ENCODE results near the gene HEG1.

HEG1 gene

GRCh38 chr3:124997303-124998246, 58.2 kb downstream of the HEG1 start:
- no peaks in the 10 kb centered on the region for H3K4me1 ChIP-seq (ENCODE audit: insufficient read depth, poor library complexity, severe bottlenecking)
- ATAC-seq (ENCODE audit: low read depth) (no peak), DNase-seq (ENCODE audit: low spot score) (no peak)
- no peak overlapping the region for H3K27ac ChIP-seq (ENCODE audit: poor library complexity, severe bottlenecking)
- H3K27me3 ChIP-seq (ENCODE audit: insufficient read depth, poor library complexity, severe bottlenecking): no peaks in the 10 kb centered on the region
- H3K9me3 ChIP-seq (ENCODE audit: severe bottlenecking): no peaks in the 10 kb centered on the region
- H3K36me3 ChIP-seq (ENCODE audit: low read depth): peaks cover 50% of the 10 kb centered on the region
- TF ChIP-seq, protein P1, sequence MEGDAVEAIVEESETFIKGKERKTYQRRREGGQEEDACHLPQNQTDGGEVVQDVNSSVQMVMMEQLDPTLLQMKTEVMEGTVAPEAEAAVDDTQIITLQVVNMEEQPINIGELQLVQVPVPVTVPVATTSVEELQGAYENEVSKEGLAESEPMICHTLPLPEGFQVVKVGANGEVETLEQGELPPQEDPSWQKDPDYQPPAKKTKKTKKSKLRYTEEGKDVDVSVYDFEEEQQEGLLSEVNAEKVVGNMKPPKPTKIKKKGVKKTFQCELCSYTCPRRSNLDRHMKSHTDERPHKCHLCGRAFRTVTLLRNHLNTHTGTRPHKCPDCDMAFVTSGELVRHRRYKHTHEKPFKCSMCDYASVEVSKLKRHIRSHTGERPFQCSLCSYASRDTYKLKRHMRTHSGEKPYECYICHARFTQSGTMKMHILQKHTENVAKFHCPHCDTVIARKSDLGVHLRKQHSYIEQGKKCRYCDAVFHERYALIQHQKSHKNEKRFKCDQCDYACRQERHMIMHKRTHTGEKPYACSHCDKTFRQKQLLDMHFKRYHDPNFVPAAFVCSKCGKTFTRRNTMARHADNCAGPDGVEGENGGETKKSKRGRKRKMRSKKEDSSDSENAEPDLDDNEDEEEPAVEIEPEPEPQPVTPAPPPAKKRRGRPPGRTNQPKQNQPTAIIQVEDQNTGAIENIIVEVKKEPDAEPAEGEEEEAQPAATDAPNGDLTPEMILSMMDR (IDR thresholded peaks at IDR 0.05; ENCODE audit: poor library complexity, severe bottlenecking): no peak
- no peak overlapping the region for H3K4me3 ChIP-seq (ENCODE audit: severe bottlenecking)

DNA sequence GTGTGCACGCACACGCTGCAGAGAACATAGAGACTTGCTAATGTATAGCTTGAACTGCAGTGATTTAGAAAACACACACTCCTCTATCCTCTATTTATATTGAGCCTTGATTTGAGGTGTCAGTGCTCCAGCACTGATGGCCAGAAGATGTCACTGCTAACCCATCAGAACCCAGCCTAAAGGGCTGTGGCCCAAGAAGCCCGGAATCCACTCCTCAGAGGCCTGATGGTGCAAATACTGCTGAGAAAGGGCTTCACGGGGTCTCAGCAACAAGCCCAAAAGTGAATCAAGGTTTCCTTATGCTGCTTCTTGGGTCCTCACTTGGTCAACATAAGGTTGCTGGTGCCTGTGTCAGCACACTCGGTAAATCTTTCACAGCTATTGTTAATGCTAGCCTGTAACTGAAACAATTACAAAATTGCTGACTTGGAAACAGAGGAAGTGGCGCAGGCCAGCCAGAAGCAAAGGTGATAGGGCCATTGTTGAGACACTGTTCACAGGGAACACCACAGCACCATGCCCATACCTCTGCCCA, 60.3 kb downstream of the HEG1 start:
- peak; percentile 78 for ATAC-seq (ENCODE audit: low read depth)
- Histone ChIP-seq H3K36me3 (ENCODE audit: low read depth) (peaks cover 35% of the 10 kb centered on the region), H3K27me3 (ENCODE audit: insufficient read depth, poor library complexity, severe bottlenecking) (no peaks in the 10 kb centered on the region), H3K4me1 (ENCODE audit: insufficient read depth, poor library complexity, severe bottlenecking) (no peaks in the 10 kb centered on the region), H3K9me3 (ENCODE audit: severe bottlenecking) (no peaks in the 10 kb centered on the region), H3K27ac (ENCODE audit: poor library complexity, severe bottlenecking) (no peak overlapping the region), H3K4me3 (ENCODE audit: severe bottlenecking) (no peak overlapping the region)
- DNase-seq (ENCODE audit: low spot score): no peak
- TF ChIP-seq, protein P1 (IDR thresholded peaks at IDR 0.05; ENCODE audit: poor library complexity, severe bottlenecking): peak; percentile 70

GRCh38 chr3:124993466-124993865, 62.3 kb downstream of the HEG1 start:
- no peak overlapping the region for H3K4me3 ChIP-seq (ENCODE audit: severe bottlenecking)
- DNase-seq (ENCODE audit: low spot score): no peak
- ATAC-seq (ENCODE audit: low read depth): no peak
- no peaks in the 10 kb centered on the region for H3K9me3 ChIP-seq (ENCODE audit: severe bottlenecking)
- H3K27me3 ChIP-seq (ENCODE audit: insufficient read depth, poor library complexity, severe bottlenecking): no peaks in the 10 kb centered on the region
- TF ChIP-seq, protein P1 (IDR thresholded peaks at IDR 0.05; ENCODE audit: poor library complexity, severe bottlenecking): no peak
- H3K27ac ChIP-seq (ENCODE audit: poor library complexity, severe bottlenecking): no peak overlapping the region
- H3K36me3 ChIP-seq (ENCODE audit: low read depth): peaks cover 41% of the 10 kb centered on the region
- no peaks in the 10 kb centered on the region for H3K4me1 ChIP-seq (ENCODE audit: insufficient read depth, poor library complexity, severe bottlenecking)

DNA sequence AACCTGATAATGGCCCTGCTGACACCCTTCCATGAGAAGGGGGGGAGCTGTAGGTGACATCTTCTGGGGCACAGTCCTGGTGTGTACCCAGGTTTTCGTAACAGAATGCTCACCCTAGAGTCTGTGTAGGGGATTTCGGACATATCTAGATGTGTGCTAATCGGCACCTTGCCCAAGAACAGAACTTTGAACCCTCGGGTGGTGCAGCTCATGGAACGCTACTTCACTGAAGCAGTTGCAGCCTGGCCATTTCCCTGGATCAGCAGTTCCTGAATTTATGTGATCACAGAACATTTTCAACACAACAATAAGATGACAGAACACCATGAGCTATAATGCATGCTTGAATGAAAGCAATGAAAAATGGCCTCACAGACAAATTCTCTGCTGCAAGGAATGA, 63.8 kb downstream of the HEG1 start:
- peaks cover 34% of the 10 kb centered on the region for H3K36me3 ChIP-seq (ENCODE audit: low read depth)
- DNase-seq (ENCODE audit: low spot score): no peak
- no peak overlapping the region for H3K27ac ChIP-seq (ENCODE audit: poor library complexity, severe bottlenecking)
- no peaks in the 10 kb centered on the region for H3K27me3 ChIP-seq (ENCODE audit: insufficient read depth, poor library complexity, severe bottlenecking)
- no peak overlapping the region for H3K4me3 ChIP-seq (ENCODE audit: severe bottlenecking)
- TF ChIP-seq, protein P1 (IDR thresholded peaks at IDR 0.05; ENCODE audit: poor library complexity, severe bottlenecking): no peak
- H3K9me3 ChIP-seq (ENCODE audit: severe bottlenecking): no peaks in the 10 kb centered on the region
- no peak for ATAC-seq (ENCODE audit: low read depth)
- H3K4me1 ChIP-seq (ENCODE audit: insufficient read depth, poor library complexity, severe bottlenecking): no peaks in the 10 kb centered on the region

Measured in RWPE2 (cell line).